DMS53 (cell line): ENCODE data around the gene CEP55.

Experiments used
- DNase-seq: peaks from one replicate; lab custom pipeline; 2025; lab: John Stamatoyannopoulos, UW

Gene CEP55

GRCh38 chr10:93566435-93567276 lies 70.2 kb downstream of the CEP55 start, which contains the start of gene FFAR4:
Gene FFAR4 (plus strand): TSS chr10:93566665. CDS start chr10:93566721, 56 bp downstream.
- DNase-seq = peak; percentile 82

GRCh38 chr10:93567277-93568104 lies 71.1 kb downstream of the CEP55 start:
- peak; percentile 73 for DNase-seq

- DNase-seq = peak; percentile 73
Measured at GRCh38 chr10:93568105-93568390, 71.6 kb downstream of the CEP55 start.

GRCh38 chr10:93570383-93570782 lies 74.0 kb downstream of the CEP55 start:
- peak; percentile 34 for DNase-seq

DNA sequence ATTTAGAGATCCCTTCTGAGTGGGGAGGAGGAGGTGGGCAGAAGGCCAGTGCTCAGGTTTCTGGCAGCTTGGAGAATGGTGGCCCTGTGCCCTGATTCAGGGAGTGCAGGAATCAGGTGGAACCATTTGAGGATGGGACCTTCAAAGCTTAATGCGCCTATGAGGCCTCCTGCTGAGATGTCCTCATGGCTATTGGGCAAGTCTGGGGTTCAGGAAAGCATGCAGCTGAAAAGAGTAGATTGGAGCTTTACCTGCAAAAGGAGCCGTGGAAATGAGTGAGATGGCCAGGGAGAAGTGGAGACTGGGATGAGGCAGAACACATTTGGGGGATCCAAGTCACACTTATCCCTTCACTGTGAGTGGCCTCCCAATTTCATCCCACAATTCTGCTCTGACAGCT lies 76.2 kb downstream of the CEP55 start:
- no peak for DNase-seq

- DNase-seq = peak; percentile 14
Measured at GRCh38 chr10:93573051-93573909, 76.9 kb downstream of the CEP55 start.

DNA sequence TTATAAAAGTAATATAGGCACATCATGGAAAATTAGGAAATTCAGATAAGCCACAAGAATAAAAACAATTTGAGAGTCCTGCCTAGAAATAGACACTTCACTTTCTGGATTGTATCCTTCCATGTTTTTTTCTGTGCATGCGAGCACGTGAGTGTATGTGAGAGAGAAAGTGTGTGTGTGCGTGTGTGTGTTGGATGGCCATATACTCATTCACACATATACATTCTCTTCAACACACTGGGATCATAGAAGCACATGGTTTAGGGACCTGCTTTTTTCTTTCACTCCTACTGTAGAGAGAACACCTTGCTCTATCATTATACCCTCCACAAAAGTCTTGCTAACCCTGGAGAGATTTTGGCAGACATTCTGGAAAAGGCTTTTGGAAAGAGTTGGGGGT lies 77.5 kb downstream of the CEP55 start:
- no peak for DNase-seq

DNA sequence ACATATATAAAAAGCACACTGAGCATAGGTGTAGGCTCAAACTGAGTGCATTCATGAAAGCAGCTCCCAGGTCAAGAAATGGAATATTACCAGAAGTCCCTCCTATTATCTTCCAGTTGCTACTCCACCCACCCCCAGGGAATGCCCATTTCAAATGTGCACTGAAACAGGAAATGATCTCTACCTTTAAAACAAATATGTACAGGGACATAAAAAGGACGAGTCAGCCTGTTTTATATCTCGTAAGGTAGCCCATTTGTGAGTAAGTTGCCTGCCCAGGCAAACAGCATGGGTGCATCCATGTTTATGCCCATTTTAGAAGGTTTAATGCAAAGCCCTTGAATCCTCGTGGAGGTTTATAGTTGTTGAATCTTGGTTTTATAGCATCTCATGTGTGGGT lies 80.5 kb downstream of the CEP55 start:
- DNase-seq = peak; percentile 51

GRCh38 chr10:93577565-93577964 lies 81.2 kb downstream of the CEP55 start:
- no peak for DNase-seq
